ENCODE data around the gene PPM1H.

The PPM1H gene

DNA sequence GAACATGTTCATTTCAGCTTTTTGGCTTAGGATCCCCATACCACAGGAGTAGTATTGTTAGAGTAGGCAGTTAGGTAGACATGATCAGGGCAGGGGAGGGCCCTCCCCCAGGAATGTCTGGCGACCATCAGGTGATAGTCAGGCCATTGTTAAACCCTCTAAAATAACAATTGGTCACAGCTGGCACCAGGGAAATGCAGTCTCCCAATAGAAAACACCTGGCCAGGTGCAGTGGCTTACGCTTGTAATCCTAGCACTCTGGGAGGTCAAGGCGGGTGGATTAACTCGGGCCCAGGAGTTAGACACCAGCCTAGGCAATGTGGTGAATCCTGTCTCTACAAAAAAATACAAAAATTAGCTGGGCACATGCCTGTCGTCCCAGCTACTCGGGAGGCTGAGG lies 281.2 kb downstream of the PPM1H start:
- no peak overlapping the region for H3K4me3 ChIP-seq (ENCODE audit: low read length)
- TF ChIP-seq, protein P1, sequence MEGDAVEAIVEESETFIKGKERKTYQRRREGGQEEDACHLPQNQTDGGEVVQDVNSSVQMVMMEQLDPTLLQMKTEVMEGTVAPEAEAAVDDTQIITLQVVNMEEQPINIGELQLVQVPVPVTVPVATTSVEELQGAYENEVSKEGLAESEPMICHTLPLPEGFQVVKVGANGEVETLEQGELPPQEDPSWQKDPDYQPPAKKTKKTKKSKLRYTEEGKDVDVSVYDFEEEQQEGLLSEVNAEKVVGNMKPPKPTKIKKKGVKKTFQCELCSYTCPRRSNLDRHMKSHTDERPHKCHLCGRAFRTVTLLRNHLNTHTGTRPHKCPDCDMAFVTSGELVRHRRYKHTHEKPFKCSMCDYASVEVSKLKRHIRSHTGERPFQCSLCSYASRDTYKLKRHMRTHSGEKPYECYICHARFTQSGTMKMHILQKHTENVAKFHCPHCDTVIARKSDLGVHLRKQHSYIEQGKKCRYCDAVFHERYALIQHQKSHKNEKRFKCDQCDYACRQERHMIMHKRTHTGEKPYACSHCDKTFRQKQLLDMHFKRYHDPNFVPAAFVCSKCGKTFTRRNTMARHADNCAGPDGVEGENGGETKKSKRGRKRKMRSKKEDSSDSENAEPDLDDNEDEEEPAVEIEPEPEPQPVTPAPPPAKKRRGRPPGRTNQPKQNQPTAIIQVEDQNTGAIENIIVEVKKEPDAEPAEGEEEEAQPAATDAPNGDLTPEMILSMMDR (conservative IDR thresholded peaks at IDR 0.05; ENCODE audit: low read depth, low read length) = no peak
- DNase-seq (ENCODE audit: low read depth) = no peak

DNA sequence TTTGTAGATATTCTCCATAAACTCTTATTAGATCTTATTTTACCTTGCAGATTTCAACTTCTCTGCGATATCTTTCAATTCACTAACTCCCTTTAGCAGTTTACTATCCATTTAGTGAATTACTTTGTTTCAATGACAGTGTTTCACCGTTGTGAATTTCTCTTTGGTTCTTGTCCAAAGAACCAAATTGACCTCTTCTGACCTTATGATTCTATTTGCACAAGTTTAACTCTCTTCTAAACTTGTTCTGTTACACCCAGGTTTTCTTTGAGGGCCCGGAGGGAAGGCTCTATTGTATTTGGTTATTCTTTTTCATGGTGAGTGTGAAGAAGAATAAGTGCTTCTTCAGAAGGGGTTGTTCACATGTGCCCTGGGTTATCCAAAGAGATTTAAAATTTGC lies 281.6 kb downstream of the PPM1H start:
- TF ChIP-seq, protein P1 (conservative IDR thresholded peaks at IDR 0.05; ENCODE audit: low read depth, low read length) = no peak
- H3K4me3 ChIP-seq (ENCODE audit: low read length) = no peak overlapping the region
- DNase-seq (ENCODE audit: low read depth) = no peak

DNA sequence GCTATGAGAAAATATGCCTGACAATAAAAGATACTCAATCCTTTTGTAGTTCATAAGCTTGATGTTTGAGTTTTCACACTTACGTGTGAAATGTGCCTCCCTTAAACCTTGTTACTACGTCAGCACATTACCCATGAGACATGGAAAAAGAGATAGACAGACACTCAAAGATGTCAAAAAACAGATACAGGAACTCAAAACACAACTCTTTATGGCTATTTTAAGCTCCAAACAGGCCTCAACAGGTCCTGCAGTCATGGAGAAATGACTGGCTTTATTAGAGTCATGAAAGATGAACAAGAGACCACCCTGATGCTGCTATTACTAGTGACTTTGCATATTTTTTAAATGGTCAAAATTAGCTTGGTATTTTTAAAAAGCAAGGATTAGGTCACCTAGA lies 283.8 kb downstream of the PPM1H start:
- H3K4me3 ChIP-seq (ENCODE audit: low read length) = no peak overlapping the region
- TF ChIP-seq, protein P1 (conservative IDR thresholded peaks at IDR 0.05; ENCODE audit: low read depth, low read length) = no peak
- no peak for DNase-seq (ENCODE audit: low read depth)

DNA sequence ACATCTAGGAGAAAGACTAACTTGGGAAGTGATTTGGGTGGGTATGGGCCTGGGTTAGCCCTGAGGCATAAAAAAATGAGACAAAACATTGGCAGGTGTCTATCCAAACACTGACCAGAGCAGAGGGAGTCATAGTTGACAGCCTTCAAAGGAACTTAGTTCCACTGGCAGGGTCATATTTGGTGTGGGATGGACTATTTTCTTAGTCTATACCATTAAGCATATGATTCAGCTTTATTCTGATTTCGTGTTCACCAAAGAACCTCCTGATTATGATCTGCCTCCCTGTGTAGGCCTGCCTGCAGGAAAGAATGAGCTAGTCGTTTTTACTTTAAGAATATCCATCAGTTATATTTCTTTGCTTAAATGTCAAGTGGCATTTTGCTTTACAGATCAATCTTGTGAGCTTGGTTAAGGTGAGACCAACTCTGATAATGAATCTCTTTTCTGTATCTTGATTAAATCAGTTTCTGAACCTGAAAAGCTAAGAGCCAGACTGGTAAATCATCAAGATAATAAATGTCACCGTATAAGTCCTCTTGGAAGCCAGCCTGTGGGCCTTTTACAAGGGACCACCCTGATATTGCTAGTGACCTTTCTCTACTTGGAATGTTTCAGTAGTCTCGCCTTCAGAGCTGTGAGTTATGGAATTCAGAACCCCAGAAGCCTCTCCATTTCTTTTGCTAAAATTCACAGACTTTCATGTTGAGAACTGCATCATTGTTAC lies 285.4 kb downstream of the PPM1H start:
- DNase-seq (ENCODE audit: low read depth) = no peak
- TF ChIP-seq, protein P1 (conservative IDR thresholded peaks at IDR 0.05; ENCODE audit: low read depth, low read length) = no peak
- H3K4me3 ChIP-seq (ENCODE audit: low read length) = no peak overlapping the region

DNA sequence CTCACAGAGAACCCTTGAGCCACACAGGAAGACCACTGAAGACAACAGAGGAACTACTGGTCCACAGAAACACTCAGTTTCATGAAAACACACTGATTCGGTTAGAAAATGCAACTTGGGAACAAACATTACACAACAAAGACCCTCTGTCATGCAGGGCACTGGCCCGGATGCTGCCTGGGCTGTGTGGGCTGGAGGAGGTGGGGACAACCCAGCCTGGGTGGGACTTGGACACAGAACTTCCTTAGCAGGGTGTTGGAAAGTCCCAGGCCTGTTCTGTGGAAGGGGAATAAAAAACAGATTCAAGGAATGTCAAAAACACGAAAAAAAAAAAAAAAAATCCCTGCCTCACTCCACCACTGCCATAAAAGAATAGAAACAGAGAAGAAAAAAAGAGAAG lies 287.4 kb downstream of the PPM1H start:
- TF ChIP-seq, protein P1 (conservative IDR thresholded peaks at IDR 0.05; ENCODE audit: low read depth, low read length) = no peak
- DNase-seq (ENCODE audit: low read depth) = no peak
- no peak overlapping the region for H3K4me3 ChIP-seq (ENCODE audit: low read length)

DNA sequence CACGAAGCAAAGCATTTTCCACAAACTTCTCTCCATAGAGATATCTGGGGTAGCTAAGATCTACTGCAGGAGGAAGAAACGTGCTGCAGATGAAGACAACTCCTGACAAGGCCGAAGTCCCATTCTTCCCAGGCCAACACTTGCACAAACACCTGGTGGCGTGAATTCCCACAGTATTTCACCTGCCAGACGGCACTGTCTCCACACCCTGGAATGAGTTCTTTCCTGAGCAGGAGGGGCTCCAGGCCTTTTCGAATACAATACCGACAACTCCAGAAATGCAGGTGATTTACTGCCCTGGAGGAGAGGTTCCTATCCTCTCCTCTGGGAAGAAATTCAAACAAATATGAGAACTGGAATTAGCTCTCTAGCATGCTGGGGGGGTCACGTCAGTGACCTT lies 288.4 kb downstream of the PPM1H start:
- DNase-seq (ENCODE audit: low read depth) = no peak
- TF ChIP-seq, protein P1 (conservative IDR thresholded peaks at IDR 0.05; ENCODE audit: low read depth, low read length) = no peak
- no peak overlapping the region for H3K4me3 ChIP-seq (ENCODE audit: low read length)

DNA sequence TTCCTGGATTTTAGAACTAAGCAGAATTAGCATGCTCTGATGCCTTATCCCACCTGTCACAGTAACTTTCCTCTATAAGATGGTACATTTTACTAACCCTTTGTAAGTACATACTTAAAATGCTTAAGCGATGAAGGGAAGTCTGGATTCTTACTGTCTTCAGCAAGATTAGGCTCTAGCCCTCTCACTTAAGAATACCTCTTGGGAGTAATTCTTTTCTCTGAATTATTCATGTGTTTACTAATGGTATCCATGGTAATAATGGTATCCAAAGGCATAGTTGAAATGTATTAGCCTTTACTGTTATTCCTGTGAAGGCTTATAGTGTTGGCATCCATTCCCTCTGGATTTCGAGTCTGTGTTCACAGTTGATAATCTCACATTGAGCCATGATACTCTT lies 291.5 kb downstream of the PPM1H start:
- H3K4me3 ChIP-seq (ENCODE audit: low read length) = no peak overlapping the region
- TF ChIP-seq, protein P1 (conservative IDR thresholded peaks at IDR 0.05; ENCODE audit: low read depth, low read length) = no peak
- DNase-seq (ENCODE audit: low read depth) = peak; percentile 75

Data from retinal pigment epithelial cell (primary cell).